G401 (cell line): ENCODE results near the gene RAPGEF4. TPM values are rescaled to one million over a fixed set of nuclear protein-coding genes. Genes with fewer than 3 reads are reported as not detected.
"Not testable (repeated sequence)": the region's sequence is repeated elsewhere in the genome, so short reads cannot be mapped to it uniquely, and the experiment has no call there.

Experiments
- DNase-seq: peaks from one replicate; pipeline ENCODE4 v3.0.0-alpha.2; 2015; ENCODE audit warnings: low spot score
- in situ Hi-C: cut with HindIII; loops from 2 replicates; pipeline ENCODE4 v1.10.0; 2016; ENCODE audit warnings: low sequenced_read_pairs, mixed read lengths
- total RNA-seq: library from RNA; depleted of rRNA; stranded (reverse); fragments of >200 nt; shearing (Covaris generic); gene quantifications from 2 replicates; pipeline ENCODE4 v1.2.3, GENCODE V29; 2014

Gene RAPGEF4
- total RNA-seq, 1 experiment from 2014 or later, result not detected

DNA sequence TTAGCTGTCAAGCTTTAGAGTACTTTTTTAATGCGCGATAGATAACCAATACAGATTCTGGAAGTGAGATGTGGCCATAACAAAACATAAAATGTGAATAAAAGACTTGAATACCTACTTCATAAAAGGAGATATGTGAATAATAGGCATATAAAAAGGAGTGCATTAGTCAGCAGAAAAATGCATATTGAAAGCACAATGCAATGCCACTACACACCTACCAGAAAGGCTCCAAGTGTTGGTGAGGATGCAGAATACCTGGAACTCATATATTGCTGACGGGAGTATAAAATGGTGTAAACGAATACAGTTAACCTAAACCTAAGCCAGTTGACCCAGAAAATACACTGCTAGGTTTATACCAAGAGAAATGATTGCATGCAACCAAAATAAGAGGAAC lies 10.9 kb upstream of the RAPGEF4 start:
- in situ Hi-C loops, result no loop called here
- no peak for DNase-seq

DNA sequence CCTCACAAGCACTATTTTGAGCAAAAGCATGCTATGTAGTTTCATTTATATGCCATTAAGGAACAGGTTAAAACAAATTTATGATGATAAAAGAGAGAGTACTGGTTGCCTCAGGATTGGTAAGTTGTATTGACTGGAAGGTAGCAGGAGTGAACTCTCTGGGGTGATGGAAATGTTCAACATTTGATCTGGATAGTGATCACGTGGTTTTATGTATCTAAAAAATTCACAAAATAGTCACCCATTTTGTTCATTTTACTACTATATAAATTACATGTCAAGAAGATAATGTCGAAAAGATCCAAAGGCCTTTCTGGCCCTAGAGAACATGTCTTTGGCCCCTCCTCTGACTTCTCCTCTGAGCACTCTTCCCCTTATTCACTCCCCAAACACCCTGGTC lies 10.4 kb upstream of the RAPGEF4 start:
- in situ Hi-C loops, result no loop called here
- no peak for DNase-seq

DNA sequence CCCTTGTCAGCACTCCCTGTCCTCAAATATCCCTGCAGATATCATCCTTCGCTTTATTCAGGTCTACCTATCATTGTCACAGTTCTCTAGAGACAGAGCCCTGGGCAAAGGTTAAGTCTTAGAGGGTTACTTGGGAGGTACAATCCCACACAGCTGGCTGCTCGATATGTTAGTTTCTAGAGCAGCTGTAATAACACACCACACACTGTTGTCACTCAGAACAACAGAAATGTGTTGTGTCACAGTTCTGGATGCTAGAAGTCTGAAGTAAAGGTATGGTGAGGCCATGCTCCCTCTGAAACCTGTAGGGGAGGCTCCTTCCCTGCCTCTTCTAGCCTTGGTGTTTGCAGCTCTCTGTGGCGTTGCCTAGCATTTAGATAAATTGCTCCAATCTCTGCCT lies 9.9 kb upstream of the RAPGEF4 start:
- DNase-seq, result no peak
- in situ Hi-C loops, result no loop called here

DNA sequence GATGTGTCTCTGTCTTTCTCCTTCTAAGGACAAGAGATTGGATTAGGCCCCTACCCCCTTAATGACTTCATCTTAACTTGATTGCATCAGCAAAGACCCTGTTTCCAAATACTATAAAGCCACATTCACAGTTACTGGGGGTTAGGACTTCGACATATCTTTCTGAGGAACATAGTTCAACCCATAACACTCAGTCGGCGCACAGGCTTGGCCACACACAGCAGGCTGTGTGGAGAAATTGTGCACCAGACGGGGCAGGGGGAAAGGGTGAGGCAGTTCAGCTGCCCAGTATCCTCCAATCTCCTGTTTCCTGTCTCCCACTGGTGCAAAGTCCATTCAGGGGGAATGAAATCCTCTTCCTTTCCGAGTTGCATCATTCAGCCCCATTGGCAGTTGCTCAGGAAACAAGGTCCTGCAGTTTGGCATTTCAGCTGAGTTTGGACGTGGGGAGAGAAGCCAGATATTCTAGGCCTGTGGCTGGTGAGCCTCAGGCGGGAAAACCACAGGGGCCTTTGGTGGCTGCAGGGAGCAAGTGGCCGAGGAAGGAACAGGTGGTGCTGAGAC lies 9.4 kb upstream of the RAPGEF4 start:
- in situ Hi-C loops, result no loop called here
- peak; percentile 96 for DNase-seq

DNA sequence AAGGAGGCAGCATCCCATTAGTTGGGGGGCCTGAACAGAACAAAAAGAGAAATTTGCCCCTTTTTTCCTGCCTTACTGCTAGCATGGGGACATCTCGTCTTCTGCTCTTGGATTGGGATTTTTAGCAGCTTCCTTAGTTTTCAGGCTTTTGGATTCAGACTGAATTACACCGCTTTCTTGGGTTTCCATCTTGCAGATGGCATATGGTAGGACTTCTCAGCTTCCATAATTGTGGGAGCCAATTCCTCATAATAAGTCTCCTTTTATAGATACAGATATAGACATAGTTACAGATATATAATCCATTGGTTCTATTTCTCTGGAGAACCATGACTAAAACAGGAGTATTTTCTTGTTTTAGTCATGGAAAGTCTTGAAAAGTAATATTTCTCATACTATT lies 5.2 kb upstream of the RAPGEF4 start:
- in situ Hi-C loops, result no loop called here

DNA sequence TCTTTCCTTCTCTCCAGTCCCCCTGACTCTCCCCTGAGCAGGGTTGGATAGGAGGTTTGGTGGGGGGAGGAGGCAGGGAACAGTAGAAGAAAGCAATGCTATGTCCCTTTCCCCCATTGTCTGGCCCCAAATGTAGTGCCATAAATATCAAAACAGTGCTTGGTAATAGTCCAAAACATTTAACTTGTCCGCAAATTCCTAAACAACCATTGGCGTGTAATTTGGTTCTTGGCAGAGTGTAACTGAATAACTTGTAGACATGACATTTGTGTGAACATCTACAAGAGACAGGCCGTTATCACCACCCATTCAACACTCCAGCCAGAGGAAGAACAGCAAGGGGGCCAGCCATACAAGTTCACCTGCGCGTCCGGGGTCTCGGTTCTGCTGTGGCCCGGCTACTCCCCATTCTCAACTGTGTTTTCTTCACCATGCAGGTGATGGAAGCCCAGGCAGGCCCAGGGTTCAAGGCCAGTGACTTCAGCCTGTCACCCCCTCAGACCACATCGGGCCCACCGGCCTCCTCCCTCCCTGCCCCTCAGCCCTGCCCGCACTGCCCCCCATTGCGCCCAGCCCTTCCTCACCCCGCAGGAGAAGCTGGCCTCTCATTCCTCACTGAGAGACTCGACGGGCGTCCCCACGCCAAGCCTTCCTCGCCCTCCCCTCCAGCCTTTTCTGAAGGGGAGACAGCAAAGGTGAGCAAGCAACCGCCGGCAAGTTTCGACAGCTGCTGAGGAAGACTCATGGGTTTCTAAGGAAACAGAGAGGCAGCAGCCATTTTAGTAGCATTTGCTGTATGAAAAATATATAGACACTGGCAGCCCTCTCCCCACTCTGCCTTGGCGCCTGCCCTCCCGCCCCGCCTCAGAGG lies 699 bp upstream of the RAPGEF4 start:
- in situ Hi-C loops, result no loop called here

More for the DNA sequence above, 5.2 kb upstream of the RAPGEF4 start:
- no peak for DNase-seq

DNA sequence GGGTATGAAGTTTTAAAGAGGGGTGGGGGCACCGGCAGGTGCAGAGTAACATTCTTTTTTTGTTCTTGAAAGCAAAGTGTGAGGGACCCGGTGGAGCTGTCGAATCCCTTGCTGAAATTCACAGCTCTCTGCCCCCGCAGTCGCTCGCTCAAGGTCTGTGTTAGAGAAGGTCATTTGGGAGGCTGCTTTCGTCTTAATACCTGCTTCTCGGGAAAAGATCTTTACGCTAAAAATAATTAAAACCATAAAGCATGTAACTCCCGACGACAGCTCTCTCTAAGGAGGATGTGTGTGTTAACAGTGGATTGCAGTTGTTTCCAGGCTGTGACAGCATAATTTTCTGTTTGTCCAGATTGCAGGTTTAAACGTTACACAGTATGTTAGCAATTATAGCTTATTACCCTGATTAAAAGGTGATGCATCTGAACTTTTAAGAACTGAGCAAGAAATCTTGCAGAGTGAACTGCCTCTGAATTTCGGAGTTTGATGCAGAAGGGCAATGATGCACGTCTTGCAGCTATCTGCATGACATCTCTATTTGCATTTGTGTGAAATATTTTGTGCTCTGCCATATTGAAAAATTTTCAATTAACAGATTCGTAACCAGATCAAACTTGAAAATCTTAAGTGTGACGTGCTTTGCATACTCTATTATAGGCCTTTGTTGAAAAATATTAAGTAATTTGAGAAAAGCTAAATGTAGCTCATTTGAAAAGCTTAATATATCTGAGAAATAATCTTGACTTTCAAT lies 954 bp downstream of the RAPGEF4 start:
- peak; percentile 77 for DNase-seq
- in situ Hi-C loops, result no loop called here

More for the DNA sequence above, 699 bp upstream of the RAPGEF4 start:
- DNase-seq, result peak; percentile 51

DNA sequence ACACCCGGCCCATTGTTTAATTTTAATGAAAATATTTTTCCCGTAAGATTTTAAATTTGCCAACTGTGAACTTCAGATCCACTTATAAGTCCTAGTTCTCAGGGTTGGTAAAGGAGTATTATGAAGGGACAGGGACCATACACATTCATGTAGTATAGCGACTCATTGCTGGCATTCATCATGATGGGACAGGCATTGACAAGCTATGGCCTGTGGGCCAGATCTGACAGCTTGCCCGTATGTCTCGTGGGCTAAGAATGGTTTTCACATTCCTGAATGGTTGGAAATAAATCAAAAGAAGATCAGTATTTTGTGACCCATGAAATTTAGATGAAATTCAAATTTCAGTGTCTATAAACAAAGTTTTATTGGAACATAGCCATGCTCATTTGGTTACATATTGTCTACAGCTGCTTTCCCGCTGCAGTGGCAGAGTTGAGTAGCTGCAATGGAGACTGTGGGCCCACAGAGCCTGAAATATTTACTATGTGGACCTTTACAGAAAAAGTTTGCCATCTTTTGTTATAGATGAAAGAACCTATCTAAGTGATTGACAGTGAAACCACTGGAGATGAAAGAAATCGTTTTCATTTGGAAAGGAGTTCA lies 4.1 kb downstream of the RAPGEF4 start:
- in situ Hi-C loops, result no loop called here
- DNase-seq, result no peak

DNA sequence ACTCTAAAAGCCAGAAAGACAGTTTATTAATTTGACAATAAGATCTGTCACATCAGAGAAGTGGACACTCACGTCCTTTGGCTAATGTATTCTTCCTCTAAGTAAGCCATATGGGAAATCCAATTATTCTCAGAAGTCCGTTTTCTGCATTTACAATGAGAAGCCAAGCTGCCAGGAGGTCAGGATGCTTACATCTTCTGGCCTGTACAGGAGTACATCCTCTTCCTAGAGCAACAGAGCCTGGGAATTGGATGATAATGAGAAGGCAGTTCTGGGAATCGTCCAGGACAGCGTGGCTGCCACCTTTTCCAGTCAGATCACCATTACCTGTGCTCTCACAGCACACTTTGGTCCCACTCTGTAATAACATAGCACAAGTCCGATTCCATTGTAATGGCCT lies 5.2 kb downstream of the RAPGEF4 start:
- DNase-seq, result peak; percentile 80
- in situ Hi-C loops, result no loop called here

DNA sequence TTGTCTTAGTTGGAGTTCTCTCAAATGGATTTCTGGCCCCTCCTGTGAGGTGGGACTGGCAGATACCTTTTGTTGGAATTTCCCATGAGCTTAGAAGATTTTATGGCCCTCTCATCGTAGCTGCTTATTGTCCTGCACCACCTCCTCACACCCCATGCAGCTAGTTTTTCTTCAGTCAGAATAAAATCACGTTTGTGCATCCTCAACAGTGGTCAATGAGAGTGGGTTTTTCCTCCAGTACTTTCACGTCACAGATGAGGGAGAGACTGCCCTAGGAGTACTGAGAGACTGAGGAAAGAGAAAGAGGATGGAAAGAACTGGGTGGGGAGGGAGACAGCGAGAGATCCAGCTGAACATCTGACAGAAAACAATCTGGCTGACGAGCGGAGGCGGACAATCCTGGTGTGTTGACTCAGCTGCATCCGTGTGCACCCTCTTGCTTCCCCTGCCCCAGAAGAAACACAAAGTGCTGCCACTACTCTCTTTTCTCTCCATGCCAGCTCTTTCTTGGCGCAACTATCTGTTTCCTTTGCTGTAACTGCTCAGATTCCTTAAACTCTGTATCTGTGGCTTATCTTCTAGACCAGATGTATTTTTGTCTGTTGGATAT lies 7.4 kb downstream of the RAPGEF4 start:
- in situ Hi-C loops, result no loop called here
- DNase-seq, result no peak

DNA sequence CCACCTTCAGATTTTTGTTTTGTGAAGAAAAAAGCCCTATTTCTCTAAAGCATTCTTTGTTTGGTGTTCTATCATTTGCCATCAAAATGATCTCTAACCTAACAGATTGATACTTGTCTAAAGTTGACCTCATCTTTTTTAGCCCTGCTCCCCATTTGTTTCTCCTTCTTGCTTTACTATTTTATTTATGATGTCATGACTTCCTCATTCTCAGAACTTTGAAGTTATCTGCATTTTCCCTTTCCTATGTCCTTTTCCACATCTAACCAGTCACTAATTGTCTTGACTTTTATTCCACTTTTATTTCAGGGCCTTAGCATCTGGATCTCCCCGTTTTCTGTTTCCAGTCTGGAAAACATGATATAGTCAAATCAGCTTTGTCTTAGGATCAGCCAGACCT lies 8.3 kb downstream of the RAPGEF4 start:
- no peak for DNase-seq
- in situ Hi-C loops, result no loop called here

DNA sequence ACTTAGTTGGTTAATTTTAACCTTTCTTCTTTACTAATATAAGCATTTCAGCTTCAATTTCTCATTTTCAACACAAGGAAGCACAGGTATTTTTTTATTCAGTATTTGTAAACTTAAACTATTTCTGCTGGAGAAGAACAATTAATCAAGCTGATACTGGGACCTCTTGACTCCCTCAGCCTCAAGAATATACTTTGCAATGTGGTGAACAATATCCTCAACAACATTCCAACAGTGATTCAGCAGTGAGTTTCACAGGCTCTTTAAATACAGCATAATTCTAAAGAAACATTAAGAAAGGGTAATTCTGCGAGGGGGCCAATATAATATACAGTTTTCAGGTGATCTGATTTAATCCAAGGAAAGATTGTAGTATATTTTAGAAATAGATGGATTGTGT lies 10.0 kb downstream of the RAPGEF4 start:
- no peak for DNase-seq
- in situ Hi-C loops, result no loop called here

DNA sequence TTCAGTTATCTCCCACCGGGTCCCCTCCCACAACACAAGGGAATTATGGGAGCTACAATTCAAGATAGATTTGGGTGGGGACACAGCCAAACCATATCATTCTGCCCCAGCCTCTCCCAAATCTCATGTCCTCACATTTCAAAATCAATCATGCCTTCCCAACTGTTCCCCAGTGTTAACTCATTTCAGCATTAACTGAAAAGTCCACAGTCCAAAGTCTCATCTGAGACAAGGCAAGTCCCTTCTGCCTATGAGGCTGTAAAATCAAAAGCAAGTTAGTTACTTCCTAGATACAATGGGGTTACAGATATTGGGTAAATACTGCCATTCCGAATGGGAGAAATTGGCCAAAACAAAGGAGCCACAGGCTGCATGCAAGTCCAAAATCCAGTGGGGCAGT lies 12.9 kb downstream of the RAPGEF4 start:
- DNase-seq, in situ Hi-C loops: not testable (repeated sequence)

DNA sequence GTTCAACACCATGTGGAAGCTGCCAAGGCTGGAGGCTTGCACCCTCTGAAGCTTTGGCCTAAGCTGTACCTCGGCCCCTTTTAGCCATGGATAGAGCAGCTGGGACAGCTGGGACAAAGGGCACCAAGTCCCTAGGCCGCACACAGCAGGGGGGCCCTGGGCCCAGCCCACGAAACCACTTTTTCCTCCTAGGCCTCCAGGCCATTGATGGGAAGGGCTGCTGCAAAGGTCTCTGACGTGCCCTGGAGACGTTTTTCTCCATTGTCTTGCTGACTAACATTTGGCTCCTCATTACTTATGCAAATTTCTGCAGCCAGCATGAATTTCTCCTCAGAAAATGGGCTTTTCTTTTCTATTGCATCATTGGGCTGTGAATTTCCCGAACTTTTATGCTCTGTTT lies 13.7 kb downstream of the RAPGEF4 start:
- in situ Hi-C loops, result no loop called here
- DNase-seq, result no peak

DNA sequence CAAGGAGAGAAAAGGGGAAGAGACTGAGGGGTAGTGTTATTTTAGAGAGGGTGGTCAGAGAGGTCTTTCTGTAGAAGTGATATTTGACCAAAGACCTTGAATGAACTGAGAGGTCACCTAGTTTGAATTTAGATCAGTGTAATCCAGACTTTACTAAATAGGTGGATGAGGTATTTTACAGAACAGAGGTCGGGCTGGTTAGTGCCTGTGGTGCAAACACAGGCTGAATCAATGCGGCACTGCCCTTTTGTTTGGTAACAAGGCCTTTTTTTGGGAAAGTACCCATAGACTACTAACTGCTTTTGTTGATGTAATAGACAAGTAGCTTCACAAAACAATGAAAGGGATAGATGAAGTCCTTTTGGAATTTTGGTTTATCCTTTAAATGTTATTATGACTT lies 15.9 kb downstream of the RAPGEF4 start:
- in situ Hi-C loops, result no loop called here
- no peak for DNase-seq

DNA sequence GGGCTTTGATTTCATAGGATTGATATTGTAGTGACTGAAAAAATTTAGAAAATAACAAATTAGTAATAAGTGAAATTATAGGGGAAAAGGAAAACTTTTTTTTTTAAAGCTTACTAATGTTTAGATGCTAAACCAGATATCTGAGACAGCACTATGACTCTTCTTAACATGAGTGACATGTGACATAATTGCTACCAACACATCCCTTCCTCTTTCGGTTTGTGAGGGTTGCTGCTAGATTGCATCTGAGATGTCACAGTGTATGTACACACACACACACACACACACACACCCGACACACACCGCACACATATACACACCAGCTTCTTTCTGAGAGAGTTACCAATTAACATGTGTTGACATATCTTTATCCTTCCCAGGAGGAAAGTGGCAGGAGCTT lies 18.0 kb downstream of the RAPGEF4 start:
- in situ Hi-C loops, result no loop called here
- no peak for DNase-seq

DNA sequence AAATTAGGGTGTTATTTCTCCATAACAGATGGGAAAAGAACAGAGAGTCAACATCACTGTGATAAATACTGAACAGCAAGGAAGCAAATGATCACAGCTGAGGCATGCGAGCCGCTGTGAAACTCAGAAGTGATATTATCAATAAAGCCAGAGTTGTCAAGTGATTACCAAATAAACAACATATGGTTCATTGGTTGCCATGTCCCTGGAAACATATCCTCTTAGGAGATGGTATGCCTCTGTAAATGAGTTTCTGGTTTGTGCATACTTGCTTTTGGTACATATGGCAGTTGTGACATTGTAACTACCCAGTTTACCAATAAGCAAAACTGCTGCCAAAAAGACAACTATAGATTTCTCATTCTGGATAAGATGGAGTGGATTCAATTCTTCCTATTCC lies 23.8 kb downstream of the RAPGEF4 start:
- DNase-seq, result no peak
- in situ Hi-C loops, result no loop called here

DNA sequence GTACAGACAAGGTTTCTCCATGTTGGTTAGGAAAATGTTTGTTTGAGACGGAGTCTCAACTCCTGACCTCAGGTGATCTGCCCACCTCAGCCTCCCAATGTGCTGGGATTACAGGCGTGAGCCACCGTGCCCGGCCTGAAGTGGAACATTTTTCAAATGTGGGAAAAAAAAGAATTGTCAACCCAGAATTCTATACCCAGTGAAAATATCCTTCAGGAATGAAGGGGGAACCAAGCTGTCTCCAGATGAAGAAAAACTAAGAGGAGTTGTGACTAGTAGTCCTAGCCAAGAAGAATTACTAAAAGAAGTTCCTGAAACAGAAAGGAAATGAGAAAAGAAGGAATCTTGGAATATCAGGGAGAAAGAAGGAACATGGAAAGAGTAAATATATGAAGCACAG lies 25.7 kb downstream of the RAPGEF4 start:
- in situ Hi-C loops, result no loop called here
- no peak for DNase-seq

DNA sequence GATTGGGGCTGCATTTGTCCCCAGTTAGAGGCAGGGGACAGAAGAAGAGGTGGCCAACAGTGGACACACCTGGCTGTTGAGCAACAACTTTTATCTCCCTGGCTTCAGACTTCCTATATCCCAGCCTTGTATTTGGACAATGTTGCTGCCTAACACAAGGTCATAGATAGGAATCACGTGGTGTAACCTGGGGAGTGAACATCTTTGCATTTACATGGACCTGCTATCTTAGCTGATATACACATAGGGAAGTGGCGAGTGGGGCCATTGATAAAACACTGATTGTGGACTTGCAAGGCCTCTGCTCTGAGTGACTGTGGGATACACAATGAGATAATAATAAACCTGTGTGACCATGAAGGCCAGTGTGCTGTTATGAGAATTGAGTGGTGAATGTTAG lies 26.9 kb downstream of the RAPGEF4 start:
- no peak for DNase-seq
- in situ Hi-C loops, result no loop called here
